Aorta (tissue), 4 donors: Measurements from ENCODE around the gene SLC37A2. TPM values are rescaled to one million over a fixed set of nuclear protein-coding genes. Genes with fewer than 3 reads are reported as not detected.

Source experiments
- polyA plus RNA-seq, 2 donors: library from polyadenylated mRNA; stranded (reverse); fragments of 200-250 nt; gene quantifications; one replicate each; pipeline ENCODE4 v1.2.3, GENCODE V29; 2013
- total RNA-seq, 2 donors: library from RNA; stranded (reverse); fragmentation: NEBNext Ultra II Directional; extraction: Animal tissue kit (Norgen Biotek cat#: 25700); gene quantifications; one replicate each; pipeline ENCODE4 v1.2.1, GENCODE V29; 2021
- donor health status: healthy with polysubstance abuse.
- donor health status: Bipolar disorder and iron deficiency.
- donor health status: DM: no; HTN: no; CAD: no.
- donor health status: DM: yes; HTN: yes; CAD: no.

The SLC37A2 gene
- total and polyA plus RNA-seq, 4 donors = 0.72 to 11.8 (median 7.9) TPM

Other genes starting within 250 kb of the SLC37A2 start
- gene ROBO3, start 197.9 kb upstream of the SLC37A2 start, total RNA-seq = 10 to 100 TPM; 15.7 to 63.0 TPM
- 10 to 100 TPM in 1 of 2 donors, 1 to 10 TPM in 1; 2.1 to 19.7 TPM for gene ROBO3, start 197.9 kb upstream of the SLC37A2 start, polyA plus RNA-seq
- 10 to 100 TPM; 19.7 to 41.9 TPM for gene ROBO4, start 165.4 kb upstream of the SLC37A2 start, total RNA-seq
- 1 to 10 TPM; 2.4 to 2.8 TPM for gene ROBO4, start 165.4 kb upstream of the SLC37A2 start, polyA plus RNA-seq
- under 1 TPM in 1 of 2 donors, not detected in 1; 0.51 TPM for gene HEPN1, start 144.1 kb upstream of the SLC37A2 start, total RNA-seq
- gene HEPN1, start 144.1 kb upstream of the SLC37A2 start, polyA plus RNA-seq = not detected
- under 1 TPM; 0.10 to 0.30 TPM for gene HEPACAM, start 127.3 kb upstream of the SLC37A2 start, total RNA-seq
- not detected for gene HEPACAM, start 127.3 kb upstream of the SLC37A2 start, polyA plus RNA-seq
- 1 to 10 TPM in 1 of 2 donors, under 1 TPM in 1; 0.97 to 1.5 TPM for gene CCDC15, start 109.1 kb upstream of the SLC37A2 start, total RNA-seq
- gene CCDC15, start 109.1 kb upstream of the SLC37A2 start, polyA plus RNA-seq = under 1 TPM; 0.13 to 0.61 TPM
- gene TMEM218, start 48.3 kb downstream of the SLC37A2 start, total RNA-seq = 10 to 100 TPM in 1 of 2 donors, 1 to 10 TPM in 1; 9.9 to 16.9 TPM
- gene TMEM218, start 48.3 kb downstream of the SLC37A2 start, polyA plus RNA-seq = 10 to 100 TPM; 31.9 to 34.7 TPM
- 10 to 100 TPM in 1 of 2 donors, 1 to 10 TPM in 1; 7.7 to 19.8 TPM for gene PKNOX2, start 101.4 kb downstream of the SLC37A2 start, total RNA-seq
- gene PKNOX2, start 101.4 kb downstream of the SLC37A2 start, polyA plus RNA-seq = 1 to 10 TPM; 1.8 to 3.9 TPM